ENCODE data around the gene GNG14.

DNA sequence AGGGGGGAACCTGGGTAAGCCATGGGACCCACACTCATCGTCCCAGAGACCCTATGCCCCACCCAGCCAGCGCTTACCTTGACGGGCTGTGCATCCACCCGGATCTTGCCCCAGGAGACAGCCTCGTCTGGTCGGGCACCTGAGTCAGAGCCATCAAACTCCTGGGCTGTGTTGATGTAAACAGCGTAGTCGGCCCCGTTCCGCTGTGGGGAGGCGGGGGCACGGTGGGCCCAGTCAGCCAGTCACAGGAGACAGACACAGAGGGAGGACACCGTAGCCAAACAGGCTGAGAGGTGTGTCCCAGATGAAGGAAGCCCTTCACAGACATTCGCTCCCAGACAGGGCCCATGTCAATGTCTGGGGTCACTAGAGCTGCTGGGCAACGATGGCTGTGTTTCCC is 11.9 kb upstream of the GNG14 start:
- no peak for TF ChIP-seq EZH2 (IDR thresholded peaks at IDR 0.05; ENCODE audit: borderline replicate concordance, low read depth, low read length, severe bottlenecking)
- no peak for TF ChIP-seq POLR2A (IDR thresholded peaks at IDR 0.05; ENCODE audit: low read depth, low read length)
- TF ChIP-seq, protein P1, sequence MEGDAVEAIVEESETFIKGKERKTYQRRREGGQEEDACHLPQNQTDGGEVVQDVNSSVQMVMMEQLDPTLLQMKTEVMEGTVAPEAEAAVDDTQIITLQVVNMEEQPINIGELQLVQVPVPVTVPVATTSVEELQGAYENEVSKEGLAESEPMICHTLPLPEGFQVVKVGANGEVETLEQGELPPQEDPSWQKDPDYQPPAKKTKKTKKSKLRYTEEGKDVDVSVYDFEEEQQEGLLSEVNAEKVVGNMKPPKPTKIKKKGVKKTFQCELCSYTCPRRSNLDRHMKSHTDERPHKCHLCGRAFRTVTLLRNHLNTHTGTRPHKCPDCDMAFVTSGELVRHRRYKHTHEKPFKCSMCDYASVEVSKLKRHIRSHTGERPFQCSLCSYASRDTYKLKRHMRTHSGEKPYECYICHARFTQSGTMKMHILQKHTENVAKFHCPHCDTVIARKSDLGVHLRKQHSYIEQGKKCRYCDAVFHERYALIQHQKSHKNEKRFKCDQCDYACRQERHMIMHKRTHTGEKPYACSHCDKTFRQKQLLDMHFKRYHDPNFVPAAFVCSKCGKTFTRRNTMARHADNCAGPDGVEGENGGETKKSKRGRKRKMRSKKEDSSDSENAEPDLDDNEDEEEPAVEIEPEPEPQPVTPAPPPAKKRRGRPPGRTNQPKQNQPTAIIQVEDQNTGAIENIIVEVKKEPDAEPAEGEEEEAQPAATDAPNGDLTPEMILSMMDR (IDR thresholded peaks at IDR 0.05; ENCODE audit: extremely low read depth in 1 of 2, insufficient read depth in 1 of 2, low read depth in 1 of 2, low read length in 2 of 2), result no peak

All from endothelial cell of umbilical vein (primary cell).